Smooth muscle cell (in vitro differentiated cells): Measurements from ENCODE around the gene PACRG. TPM values are rescaled to one million over a fixed set of nuclear protein-coding genes. Genes with fewer than 3 reads are reported as not detected.

Source experiments
- DNase-seq: peaks from one replicate; lab custom pipeline; 2025; ENCODE audit not compliant: unreplicated experiment; lab: John Stamatoyannopoulos, UW
- H2AFZ ChIP-seq: fragments of 200-600 bp; sonication (generic); 2 replicates; pipeline ENCODE4 v1.6.0; 2016; ENCODE audit warnings: antibody characterized with exemption, low read depth, mild to moderate bottlenecking
- H3F3A ChIP-seq: fragments of 200-600 bp; sonication (generic); 2 replicates; pipeline ENCODE4 v1.6.0; 2017; ENCODE audit warnings: antibody characterized with exemption, low read depth
- H3K27ac ChIP-seq: fragments of 200-600 bp; sonication (generic); 2 replicates; pipeline ENCODE4 v1.5.1; 2016; ENCODE audit warnings: low read depth, mild to moderate bottlenecking
- H3K27me3 ChIP-seq: fragments of 200-600 bp; sonication (generic); 2 replicates; pipeline ENCODE4 v1.6.1; 2016; ENCODE audit warnings: low read depth, mild to moderate bottlenecking
- H3K36me3 ChIP-seq: fragments of 200-600 bp; sonication (generic); 2 replicates; pipeline ENCODE4 v1.5.1; 2016; ENCODE audit warnings: low read depth
- H3K4me1 ChIP-seq: fragments of 200-600 bp; sonication (generic); 2 replicates; pipeline ENCODE4 v1.5.1; 2016; ENCODE audit warnings: low read depth
- H3K4me2 ChIP-seq: fragments of 200-600 bp; sonication (generic); 2 replicates; pipeline ENCODE4 v1.6.0; 2016; ENCODE audit warnings: mild to moderate bottlenecking
- H3K4me3 ChIP-seq: fragments of 200-600 bp; sonication (generic); 2 replicates; pipeline ENCODE4 v1.5.1; 2016; ENCODE audit warnings: mild to moderate bottlenecking
- H3K79me2 ChIP-seq: fragments of 200-600 bp; sonication (generic); 2 replicates; pipeline ENCODE4 v1.6.0; 2016; ENCODE audit warnings: low read depth, mild to moderate bottlenecking
- H3K9ac ChIP-seq: fragments of 200-600 bp; sonication (generic); 2 replicates; pipeline ENCODE4 v1.6.0; 2016; ENCODE audit warnings: low read depth
- H3K9me3 ChIP-seq: fragments of 200-600 bp; sonication (generic); replicated peaks from 2 replicates; pipeline ENCODE4 v1.5.1; 2016; ENCODE audit warnings: low read depth
- H4K20me1 ChIP-seq: fragments of 200-600 bp; sonication (generic); 2 replicates; pipeline ENCODE4 v1.6.0; 2016; ENCODE audit warnings: low read depth
- WGBS: methylation state at CpG from one replicate; pipeline ENCODE4 v1.1.7; 2016; ENCODE audit warnings: low lambda C conversion rate; 5-methylcytosine and 5-hydroxymethylcytosine counted together
- polyA plus RNA-seq: library from polyadenylated mRNA; unstranded; fragments of >200 nt; fragmentation: Nextera tagmentation; extraction: Ambion mirVana; gene quantifications from 2 replicates; pipeline ENCODE4 v1.2.1, GENCODE V29; 2016
- total RNA-seq: library from RNA; depleted of rRNA; stranded (reverse); fragments of >200 nt; gene quantifications from 2 replicates; pipeline ENCODE4 v1.2.3, GENCODE V29; 2014
- TF ChIP-seq, protein P1 (sequence below): fragments of 200-600 bp; sonication (generic); IDR thresholded peaks from 2 replicates; pipeline ENCODE4 v1.5.1; 2017; ENCODE audit warnings: borderline replicate concordance, mild to moderate bottlenecking, antibody characterized with exemption; ENCODE audit not compliant: insufficient read depth, poor library complexity, severe bottlenecking

The PACRG gene
- total and polyA plus RNA-seq, 2 experiments from 2014 or later, result not detected

GRCh38 chr6:162898011-162898410 is 170.2 kb downstream of the PACRG start:
- Histone ChIP-seq H3K27me3 (no peaks in the 10 kb centered on the region), H3K9me3 (no peaks in the 10 kb centered on the region), H4K20me1 (no peaks in the 10 kb centered on the region), H3K4me2 (no peak overlapping the region), H3K4me3 (no peak overlapping the region), H3K36me3 (no peaks in the 10 kb centered on the region), H3K79me2 (no peaks in the 10 kb centered on the region), H3F3A (no peaks in the 10 kb centered on the region), H3K4me1 (no peaks in the 10 kb centered on the region), H2AFZ (no peak overlapping the region), H3K27ac (no peak overlapping the region), H3K9ac (no peak overlapping the region)
- TF ChIP-seq, protein P1, sequence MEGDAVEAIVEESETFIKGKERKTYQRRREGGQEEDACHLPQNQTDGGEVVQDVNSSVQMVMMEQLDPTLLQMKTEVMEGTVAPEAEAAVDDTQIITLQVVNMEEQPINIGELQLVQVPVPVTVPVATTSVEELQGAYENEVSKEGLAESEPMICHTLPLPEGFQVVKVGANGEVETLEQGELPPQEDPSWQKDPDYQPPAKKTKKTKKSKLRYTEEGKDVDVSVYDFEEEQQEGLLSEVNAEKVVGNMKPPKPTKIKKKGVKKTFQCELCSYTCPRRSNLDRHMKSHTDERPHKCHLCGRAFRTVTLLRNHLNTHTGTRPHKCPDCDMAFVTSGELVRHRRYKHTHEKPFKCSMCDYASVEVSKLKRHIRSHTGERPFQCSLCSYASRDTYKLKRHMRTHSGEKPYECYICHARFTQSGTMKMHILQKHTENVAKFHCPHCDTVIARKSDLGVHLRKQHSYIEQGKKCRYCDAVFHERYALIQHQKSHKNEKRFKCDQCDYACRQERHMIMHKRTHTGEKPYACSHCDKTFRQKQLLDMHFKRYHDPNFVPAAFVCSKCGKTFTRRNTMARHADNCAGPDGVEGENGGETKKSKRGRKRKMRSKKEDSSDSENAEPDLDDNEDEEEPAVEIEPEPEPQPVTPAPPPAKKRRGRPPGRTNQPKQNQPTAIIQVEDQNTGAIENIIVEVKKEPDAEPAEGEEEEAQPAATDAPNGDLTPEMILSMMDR, result no peak
- no peak for DNase-seq
- 93% methylated on average over 8 of the region's 8 CpGs for WGBS

GRCh38 chr6:162899148-162899547 is 171.4 kb downstream of the PACRG start:
- Histone ChIP-seq H4K20me1 (no peaks in the 10 kb centered on the region), H3K27me3 (no peaks in the 10 kb centered on the region), H3K4me3 (no peak overlapping the region), H3K36me3 (no peaks in the 10 kb centered on the region), H3K79me2 (no peaks in the 10 kb centered on the region), H3K9me3 (no peaks in the 10 kb centered on the region), H2AFZ (no peak overlapping the region), H3K4me1 (no peaks in the 10 kb centered on the region), H3K27ac (no peak overlapping the region), H3K9ac (no peak overlapping the region), H3K4me2 (no peak overlapping the region), H3F3A (no peaks in the 10 kb centered on the region)
- no peak for DNase-seq
- WGBS, result 81% methylated on average over 8 of the region's 8 CpGs
- TF ChIP-seq, protein P1, result no peak

GRCh38 chr6:162900503-162900902 is 172.7 kb downstream of the PACRG start:
- H3K27me3 ChIP-seq, result no peaks in the 10 kb centered on the region
- no peaks in the 10 kb centered on the region for H3K4me1 ChIP-seq
- no peaks in the 10 kb centered on the region for H3F3A ChIP-seq
- no peak overlapping the region for H3K4me3 ChIP-seq
- TF ChIP-seq, protein P1, result no peak
- H3K27ac ChIP-seq, result no peak overlapping the region
- no peaks in the 10 kb centered on the region for H3K79me2 ChIP-seq
- H3K9me3 ChIP-seq, result no peaks in the 10 kb centered on the region
- no peaks in the 10 kb centered on the region for H3K36me3 ChIP-seq
- no peak overlapping the region for H3K9ac ChIP-seq
- H2AFZ ChIP-seq, result no peak overlapping the region
- no peak for DNase-seq
- no peak overlapping the region for H3K4me2 ChIP-seq
- no peaks in the 10 kb centered on the region for H4K20me1 ChIP-seq
- WGBS, result 88% methylated on average over 10 of the region's 10 CpGs

DNA sequence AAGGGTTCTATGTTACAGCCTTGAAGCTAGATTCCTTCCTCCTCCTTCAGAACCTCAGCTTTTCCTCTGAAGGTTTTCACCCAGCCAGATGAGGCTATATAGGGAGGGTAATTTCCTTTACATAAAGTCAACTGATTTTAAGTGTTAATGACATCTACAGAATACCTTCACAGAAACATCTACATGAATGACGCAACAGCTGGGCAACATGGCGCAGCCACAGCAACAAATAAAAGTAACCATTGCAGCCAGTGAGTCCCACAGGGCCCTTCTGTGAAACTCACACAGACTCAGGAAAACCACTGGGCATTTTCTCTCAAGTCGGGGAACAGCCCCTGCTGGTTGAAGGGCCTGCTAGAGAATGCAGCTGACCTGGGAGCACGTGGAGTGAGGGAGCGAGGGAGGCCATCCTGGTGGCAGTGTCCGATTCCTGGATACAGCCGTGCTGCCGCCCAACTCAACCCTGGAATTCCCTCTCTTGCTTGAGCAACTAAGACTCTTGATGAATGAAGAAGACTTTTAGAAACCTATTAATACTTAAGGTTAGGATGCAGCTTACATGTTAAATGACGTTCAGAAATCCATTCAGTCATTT is 176.4 kb downstream of the PACRG start:
- WGBS, result 97% methylated on average over 9 of the region's 9 CpGs
- no peak for DNase-seq

More for the DNA sequence above, 176.4 kb downstream of the PACRG start:
- Histone ChIP-seq H4K20me1 (no peaks in the 10 kb centered on the region), H2AFZ (no peak overlapping the region), H3K27me3 (no peaks in the 10 kb centered on the region), H3K79me2 (no peaks in the 10 kb centered on the region), H3F3A (no peaks in the 10 kb centered on the region), H3K4me2 (no peak overlapping the region), H3K27ac (no peak overlapping the region), H3K4me1 (no peaks in the 10 kb centered on the region), H3K9ac (no peak overlapping the region), H3K4me3 (no peak overlapping the region), H3K9me3 (no peaks in the 10 kb centered on the region), H3K36me3 (no peaks in the 10 kb centered on the region)
- TF ChIP-seq, protein P1, result no peak
